Panc1 (cell line): Measurements from ENCODE around the gene USP53. TPM values are rescaled to one million over a fixed set of nuclear protein-coding genes. Genes with fewer than 3 reads are reported as not detected.

Source experiments
- ATAC-seq: fragments of 200-7000 bp; cut with Tn5 transposase; 2 replicates; pipeline ENCODE4 v1.9.1; 2020; ENCODE audit warnings: mild to moderate bottlenecking, moderate library complexity
- BruUV-seq: library from RNA; stranded (reverse); fragments of 400-500 nt; replicated peaks from 2 replicates; lab custom pipeline; 2021; lab: Mats Ljungman, UMichigan
- CTCF ChIA-PET: fragments of 300-600 bp; sonication (Branson Sonifier 250); formaldehyde crosslinking; loops from one replicate; lab custom pipeline; 2022; ENCODE audit warnings: antibody characterized with exemption; lab: Charles Lee
- POLR2A ChIA-PET: fragments of 300-600 bp; sonication (Branson Sonifier 250); formaldehyde crosslinking; loops from one replicate; lab custom pipeline; 2022; ENCODE audit warnings: antibody characterized with exemption; lab: Charles Lee
- DNase-seq: peaks from one replicate; pipeline ENCODE4 v3.0.0-alpha.2; 2010; ENCODE audit warnings: low read depth, low spot score
- H3K27ac ChIP-seq: 2 replicates; pipeline ENCODE4 v1.5.1; 2011; ENCODE audit warnings: mild to moderate bottlenecking, low read length, inconsistent platforms
- H3K27me3 ChIP-seq: fragments of 200-500 bp; sonication (Bioruptor generic); 2 replicates; pipeline ENCODE4 v1.6.0; 2014; ENCODE audit warnings: low read length, inconsistent platforms; ENCODE audit not compliant: control insufficient read depth, insufficient read depth
- H3K36me3 ChIP-seq: fragments of 200-500 bp; sonication (Bioruptor generic); 2 replicates; pipeline ENCODE4 v1.5.1; 2014; ENCODE audit warnings: inconsistent platforms, mild to moderate bottlenecking, low read length, moderate library complexity; ENCODE audit not compliant: control insufficient read depth, insufficient read depth
- H3K4me1 ChIP-seq: 2 replicates; pipeline ENCODE4 v1.5.1; 2011; ENCODE audit warnings: inconsistent platforms, mild to moderate bottlenecking, low read length, moderate library complexity; ENCODE audit not compliant: control insufficient read depth, insufficient read depth
- H3K4me3 ChIP-seq, 2 experiments: 2 replicates each; pipeline ENCODE4 v1.5.1; 2011 to 2012; ENCODE audit warnings: low read depth in 2 of 2, low read length in 2 of 2, mild to moderate bottlenecking in 2 of 2, inconsistent platforms in 1 of 2, moderate library complexity in 1 of 2
- H3K9me3 ChIP-seq: fragments of 200-500 bp; sonication (Bioruptor generic); 2 replicates; pipeline ENCODE4 v1.5.1; 2014; ENCODE audit warnings: low read depth, mild to moderate bottlenecking, inconsistent platforms, low read length, moderate library complexity; ENCODE audit not compliant: control insufficient read depth, insufficient read depth
- POLR2AphosphoS5 ChIP-seq: IDR thresholded peaks from 2 replicates; pipeline ENCODE4 v1.6.1; 2012; ENCODE audit warnings: mild to moderate bottlenecking, low read depth, low read length, moderate library complexity
- SIN3A ChIP-seq: IDR thresholded peaks from 2 replicates; pipeline ENCODE4 v1.6.1; 2012; ENCODE audit warnings: low read depth, mild to moderate bottlenecking, low read length, moderate library complexity, borderline replicate concordance; ENCODE audit not compliant: insufficient read depth
- TCF7L2 ChIP-seq: IDR thresholded peaks from 2 replicates; pipeline ENCODE4 v1.6.1; 2011; ENCODE audit warnings: mild to moderate bottlenecking, low read depth, low read length, inconsistent platforms
- in situ Hi-C: cut with HindIII; loops from 2 replicates; pipeline ENCODE4 v1.10.0; 2016; ENCODE audit warnings: low sequenced_read_pairs, low pct_unique_long_range_greater_than_20kb
- intact Hi-C: fragments of 100-400 bp; cut with micrococcal nuclease; formaldehyde crosslinking; loops from one replicate; pipeline ENCODE4 v1.10.0; 2022; ENCODE audit not compliant: unreplicated experiment
- total RNA-seq: library from RNA; stranded (reverse); gene quantifications from one replicate; pipeline ENCODE4 v1.2.1, GENCODE V29; 2021; ENCODE audit not compliant: unreplicated experiment
- TF ChIP-seq, protein P1 (sequence below): fragments of 450-650 bp; IDR thresholded peaks from 2 replicates; pipeline ENCODE4 v1.5.1; 2017; ENCODE audit warnings: mild to moderate bottlenecking
- TF ChIP-seq, protein P2 (sequence below), 2 experiments: IDR thresholded peaks; 2 replicates each; pipeline ENCODE4 v1.6.1; 2011 to 2012; ENCODE audit warnings: low read depth in 2 of 2, control low read depth in 1 of 2, low read length in 1 of 2, mild to moderate bottlenecking in 1 of 2, moderate library complexity in 1 of 2; ENCODE audit not compliant: insufficient read depth in 1 of 2

USP53 gene
- total RNA-seq, 1 experiment from 2014 or later, result 5.3 TPM

DNA sequence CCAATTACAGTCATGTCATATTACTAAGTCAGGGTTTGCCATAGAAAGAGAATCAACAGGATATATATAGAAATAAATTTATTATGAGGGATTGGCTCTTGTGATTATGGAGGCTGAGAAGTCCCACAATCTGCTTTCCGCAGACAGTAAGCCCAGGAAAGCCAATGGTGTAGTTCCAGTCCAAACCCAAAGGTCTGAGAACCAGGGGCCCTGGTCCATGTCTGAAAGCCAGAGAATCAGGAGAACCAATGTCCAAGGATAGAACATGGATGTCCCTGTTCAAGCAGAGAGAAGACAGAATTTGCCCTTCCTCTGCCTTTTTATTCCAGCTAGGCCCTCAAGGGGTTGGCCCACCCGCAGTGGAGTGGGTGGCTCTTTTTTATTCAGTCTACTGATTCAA is 83.8 kb downstream of the USP53 start:
- no peak for DNase-seq
- CTCF ChIA-PET, result no interaction called here
- ATAC-seq, result no peak
- Histone ChIP-seq H3K27me3 (no peaks in the 10 kb centered on the region), H3K27ac (no peak overlapping the region), H3K4me1 (peaks cover 10% of the 10 kb centered on the region), H3K4me3 (no peak overlapping the region), H3K9me3 (no peaks in the 10 kb centered on the region), H3K36me3 (peaks cover 2% of the 10 kb centered on the region; the same call in 1 of the 2 replicates)
- no TSS peak for BruUV-seq
- in situ Hi-C loops (no loop called here), intact Hi-C loops (no loop called here)
- TF ChIP-seq TCF7L2 (no peak), POLR2AphosphoS5 (no peak), SIN3A (no peak)
- TF ChIP-seq, protein P1, sequence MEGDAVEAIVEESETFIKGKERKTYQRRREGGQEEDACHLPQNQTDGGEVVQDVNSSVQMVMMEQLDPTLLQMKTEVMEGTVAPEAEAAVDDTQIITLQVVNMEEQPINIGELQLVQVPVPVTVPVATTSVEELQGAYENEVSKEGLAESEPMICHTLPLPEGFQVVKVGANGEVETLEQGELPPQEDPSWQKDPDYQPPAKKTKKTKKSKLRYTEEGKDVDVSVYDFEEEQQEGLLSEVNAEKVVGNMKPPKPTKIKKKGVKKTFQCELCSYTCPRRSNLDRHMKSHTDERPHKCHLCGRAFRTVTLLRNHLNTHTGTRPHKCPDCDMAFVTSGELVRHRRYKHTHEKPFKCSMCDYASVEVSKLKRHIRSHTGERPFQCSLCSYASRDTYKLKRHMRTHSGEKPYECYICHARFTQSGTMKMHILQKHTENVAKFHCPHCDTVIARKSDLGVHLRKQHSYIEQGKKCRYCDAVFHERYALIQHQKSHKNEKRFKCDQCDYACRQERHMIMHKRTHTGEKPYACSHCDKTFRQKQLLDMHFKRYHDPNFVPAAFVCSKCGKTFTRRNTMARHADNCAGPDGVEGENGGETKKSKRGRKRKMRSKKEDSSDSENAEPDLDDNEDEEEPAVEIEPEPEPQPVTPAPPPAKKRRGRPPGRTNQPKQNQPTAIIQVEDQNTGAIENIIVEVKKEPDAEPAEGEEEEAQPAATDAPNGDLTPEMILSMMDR, result no peak
- TF ChIP-seq, protein P2, sequence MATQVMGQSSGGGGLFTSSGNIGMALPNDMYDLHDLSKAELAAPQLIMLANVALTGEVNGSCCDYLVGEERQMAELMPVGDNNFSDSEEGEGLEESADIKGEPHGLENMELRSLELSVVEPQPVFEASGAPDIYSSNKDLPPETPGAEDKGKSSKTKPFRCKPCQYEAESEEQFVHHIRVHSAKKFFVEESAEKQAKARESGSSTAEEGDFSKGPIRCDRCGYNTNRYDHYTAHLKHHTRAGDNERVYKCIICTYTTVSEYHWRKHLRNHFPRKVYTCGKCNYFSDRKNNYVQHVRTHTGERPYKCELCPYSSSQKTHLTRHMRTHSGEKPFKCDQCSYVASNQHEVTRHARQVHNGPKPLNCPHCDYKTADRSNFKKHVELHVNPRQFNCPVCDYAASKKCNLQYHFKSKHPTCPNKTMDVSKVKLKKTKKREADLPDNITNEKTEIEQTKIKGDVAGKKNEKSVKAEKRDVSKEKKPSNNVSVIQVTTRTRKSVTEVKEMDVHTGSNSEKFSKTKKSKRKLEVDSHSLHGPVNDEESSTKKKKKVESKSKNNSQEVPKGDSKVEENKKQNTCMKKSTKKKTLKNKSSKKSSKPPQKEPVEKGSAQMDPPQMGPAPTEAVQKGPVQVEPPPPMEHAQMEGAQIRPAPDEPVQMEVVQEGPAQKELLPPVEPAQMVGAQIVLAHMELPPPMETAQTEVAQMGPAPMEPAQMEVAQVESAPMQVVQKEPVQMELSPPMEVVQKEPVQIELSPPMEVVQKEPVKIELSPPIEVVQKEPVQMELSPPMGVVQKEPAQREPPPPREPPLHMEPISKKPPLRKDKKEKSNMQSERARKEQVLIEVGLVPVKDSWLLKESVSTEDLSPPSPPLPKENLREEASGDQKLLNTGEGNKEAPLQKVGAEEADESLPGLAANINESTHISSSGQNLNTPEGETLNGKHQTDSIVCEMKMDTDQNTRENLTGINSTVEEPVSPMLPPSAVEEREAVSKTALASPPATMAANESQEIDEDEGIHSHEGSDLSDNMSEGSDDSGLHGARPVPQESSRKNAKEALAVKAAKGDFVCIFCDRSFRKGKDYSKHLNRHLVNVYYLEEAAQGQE (IDR thresholded peaks at IDR 0.05; ENCODE audit: insufficient read depth in 1 of 2, low read depth in 2 of 2, low read length in 1 of 2), result no peak
- POLR2A ChIA-PET, result no interaction called here

DNA sequence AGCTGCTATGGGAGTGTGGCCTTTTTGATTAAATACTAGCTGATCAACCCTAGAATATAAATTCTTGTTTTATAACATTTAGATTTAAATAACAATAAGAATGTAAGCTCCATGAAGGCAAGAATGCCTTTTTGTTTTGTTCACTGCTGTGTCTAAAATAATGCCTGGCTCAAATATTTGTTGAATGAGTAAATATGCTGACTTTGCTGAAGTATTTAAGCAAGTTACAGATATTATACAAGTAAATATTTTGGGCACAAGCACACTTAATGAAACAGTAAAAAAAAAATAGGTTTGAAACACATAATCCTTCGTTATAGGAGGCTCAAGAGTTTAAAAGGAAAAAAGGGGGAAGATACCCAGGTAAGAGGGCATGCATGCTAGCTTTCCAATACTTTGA is 85.3 kb downstream of the USP53 start:
- CTCF ChIA-PET, result no interaction called here
- Histone ChIP-seq H3K36me3 (peaks cover 2% of the 10 kb centered on the region; the same call in 1 of the 2 replicates), H3K27ac (no peak overlapping the region), H3K9me3 (no peaks in the 10 kb centered on the region), H3K4me1 (peaks cover 10% of the 10 kb centered on the region), H3K27me3 (no peaks in the 10 kb centered on the region), H3K4me3 (no peak overlapping the region)
- DNase-seq, result no peak
- TSS peak; percentile 87 for BruUV-seq
- intact Hi-C loops (no loop called here), in situ Hi-C loops (no loop called here)
- no peak for ATAC-seq
- POLR2A ChIA-PET, result no interaction called here
- TF ChIP-seq, protein P2 (IDR thresholded peaks at IDR 0.05; ENCODE audit: insufficient read depth in 1 of 2, low read depth in 2 of 2, low read length in 1 of 2), result no peak
- TF ChIP-seq SIN3A, result no peak
- TF ChIP-seq, protein P1, result no peak
- TF ChIP-seq TCF7L2, result no peak
- no peak for TF ChIP-seq POLR2AphosphoS5
